ENCODE measurements around the gene UBAP2L.

- TF ChIP-seq, protein P1, sequence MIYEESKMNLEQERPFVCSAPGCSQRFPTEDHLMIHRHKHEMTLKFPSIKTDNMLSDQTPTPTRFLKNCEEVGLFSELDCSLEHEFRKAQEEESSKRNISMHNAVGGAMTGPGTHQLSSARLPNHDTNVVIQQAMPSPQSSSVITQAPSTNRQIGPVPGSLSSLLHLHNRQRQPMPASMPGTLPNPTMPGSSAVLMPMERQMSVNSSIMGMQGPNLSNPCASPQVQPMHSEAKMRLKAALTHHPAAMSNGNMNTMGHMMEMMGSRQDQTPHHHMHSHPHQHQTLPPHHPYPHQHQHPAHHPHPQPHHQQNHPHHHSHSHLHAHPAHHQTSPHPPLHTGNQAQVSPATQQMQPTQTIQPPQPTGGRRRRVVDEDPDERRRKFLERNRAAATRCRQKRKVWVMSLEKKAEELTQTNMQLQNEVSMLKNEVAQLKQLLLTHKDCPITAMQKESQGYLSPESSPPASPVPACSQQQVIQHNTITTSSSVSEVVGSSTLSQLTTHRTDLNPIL (CRISPR knock-in tag; IDR thresholded peaks at IDR 0.05; ENCODE audit: low read depth): no peak
- TF ChIP-seq TOX (CRISPR knock-in tag; IDR thresholded peaks at IDR 0.05; ENCODE audit: borderline replicate concordance) (no peak), RARB (CRISPR knock-in tag; IDR thresholded peaks at IDR 0.05) (no peak), ARNTL (CRISPR knock-in tag; IDR thresholded peaks at IDR 0.05; ENCODE audit: borderline replicate concordance, low read depth) (no peak), ZNF565 (CRISPR knock-in tag; conservative IDR thresholded peaks at IDR 0.05; ENCODE audit: low read depth) (no peak)
Observed at GRCh38 chr1:154181944-154182343, 38.8 kb upstream of the UBAP2L start.
